ENCODE data around the gene ARL16. TPM values are rescaled to one million over a fixed set of nuclear protein-coding genes. Genes with fewer than 3 reads are reported as not detected.

ARL16 gene
- total RNA-seq, 1 donor from 2014 or later: 24.1 TPM

GRCh38 chr17:81702934-81703746 is 19.5 kb upstream of the ARL16 start, which contains the start of gene MRPL12:
TSS of gene MRPL12 (plus strand) at chr17:81703367. CDS start at chr17:81703502, 135 bp downstream.
- H3K4me3 ChIP-seq: peak within 1 kb of the TSS; percentile 80 to 96
- H3K27ac ChIP-seq: peak within 1 kb of the TSS; percentile 83
- no peaks in the 10 kb centered on the region for H3K27me3 ChIP-seq
- H3K9me3 ChIP-seq: no peaks in the 10 kb centered on the region
- TF ChIP-seq POLR2AphosphoS5 (IDR thresholded peaks at IDR 0.05; ENCODE audit: insufficient read depth in 1 of 2, low read depth in 1 of 2): peak; percentile 96 to 98
- TF ChIP-seq CTCF (IDR thresholded peaks at IDR 0.05): peak in 2 of 3 experiments; percentile 32 to 35
- peak in 1 of 2 donors; percentile 66 for TF ChIP-seq POLR2A (IDR thresholded peaks at IDR 0.05)
- intact Hi-C loops (cut with DNase I): no loop called here
- peaks cover 34% of the 10 kb centered on the region for H3K4me1 ChIP-seq
- no peak for DNase-seq (ENCODE audit: extremely low spot score in 2 of 2)
- H3K36me3 ChIP-seq: peaks cover 0 to 41% of the 10 kb centered on the region in 2 donors

GRCh38 chr17:81701288-81702071 is 17.9 kb upstream of the ARL16 start:
- Histone ChIP-seq H3K27ac (no peak overlapping the region), H3K4me3 (peak overlapping the region in 1 of 2 donors; percentile 80), H3K4me1 (peaks cover 34% of the 10 kb centered on the region), H3K9me3 (no peaks in the 10 kb centered on the region), H3K27me3 (no peaks in the 10 kb centered on the region), H3K36me3 (peaks cover 0 to 40% of the 10 kb centered on the region in 2 donors)
- no peak for DNase-seq (ENCODE audit: extremely low spot score in 2 of 2)
- intact Hi-C loops (cut with DNase I): no loop called here
- TF ChIP-seq CTCF (IDR thresholded peaks at IDR 0.05) (no peak), POLR2A (IDR thresholded peaks at IDR 0.05) (no peak), POLR2AphosphoS5 (IDR thresholded peaks at IDR 0.05; ENCODE audit: insufficient read depth in 1 of 2, low read depth in 1 of 2) (no peak)

- no peak overlapping the region for H3K4me3 ChIP-seq
- H3K27ac ChIP-seq: no peak overlapping the region
- intact Hi-C loops (cut with DNase I): no loop called here
- TF ChIP-seq POLR2AphosphoS5 (IDR thresholded peaks at IDR 0.05; ENCODE audit: insufficient read depth in 1 of 2, low read depth in 1 of 2) (no peak), POLR2A (IDR thresholded peaks at IDR 0.05) (no peak)
- H3K9me3 ChIP-seq: no peaks in the 10 kb centered on the region
- H3K36me3 ChIP-seq: peaks cover 0 to 49% of the 10 kb centered on the region in 2 donors
- H3K4me1 ChIP-seq: peaks cover 34% of the 10 kb centered on the region
- H3K27me3 ChIP-seq: no peaks in the 10 kb centered on the region
- DNase-seq (ENCODE audit: extremely low spot score in 2 of 2): no peak
Observed at GRCh38 chr17:81700353-81701287, 17.0 kb upstream of the ARL16 start.

GRCh38 chr17:81697261-81698044 is 13.9 kb upstream of the ARL16 start:
- TF ChIP-seq POLR2AphosphoS5 (IDR thresholded peaks at IDR 0.05; ENCODE audit: insufficient read depth in 1 of 2, low read depth in 1 of 2): no peak
- no peak for TF ChIP-seq CTCF (IDR thresholded peaks at IDR 0.05)
- TF ChIP-seq POLR2A (IDR thresholded peaks at IDR 0.05): no peak
- intact Hi-C loops (cut with DNase I): no loop called here
- H3K27ac ChIP-seq: no peak overlapping the region

More at GRCh38 chr17:81697261-81698044, 13.9 kb upstream of the ARL16 start:
- no peak for DNase-seq (ENCODE audit: extremely low spot score in 2 of 2)
- Histone ChIP-seq H3K9me3 (no peaks in the 10 kb centered on the region), H3K27me3 (no peaks in the 10 kb centered on the region), H3K4me3 (no peak overlapping the region), H3K4me1 (peaks cover 17% of the 10 kb centered on the region), H3K36me3 (peaks cover 0 to 77% of the 10 kb centered on the region in 2 donors)
